WTC11 (cell line): ENCODE measurements around the gene CLIP2. TPM values are rescaled to one million over a fixed set of nuclear protein-coding genes. Genes with fewer than 3 reads are reported as not detected.

Experiments
- ATAC-seq: fragments of 200-7000 bp; cut with Tn5 transposase; 2 replicates; pipeline ENCODE4 v1.10.0; 2021; ENCODE audit warnings: mild to moderate bottlenecking, moderate library complexity
- CTCF ChIA-PET: fragments of 300-600 bp; sonication (Branson Sonifier 250); formaldehyde crosslinking; loops from one replicate; lab custom pipeline; 2021; ENCODE audit warnings: antibody characterized with exemption; lab: Charles Lee
- POLR2A ChIA-PET: fragments of 350-600 bp; sonication (Branson Sonifier 250); formaldehyde crosslinking; loops from one replicate; lab custom pipeline; 2021; ENCODE audit warnings: antibody characterized with exemption; lab: Charles Lee
- DNase-seq: peaks from one replicate; pipeline ENCODE4 v3.0.0; 2021; ENCODE audit warnings: low spot score
- H3K27ac Mint-ChIP-seq: 2 replicates; pipeline ENCODE4 v1.8.0; 2021; ENCODE audit warnings: mixed read lengths
- H3K27me3 Mint-ChIP-seq: 2 replicates; pipeline ENCODE4 v1.8.0; 2021; ENCODE audit warnings: low read depth, mild to moderate bottlenecking, moderate library complexity, mixed read lengths
- H3K36me3 Mint-ChIP-seq: 2 replicates; pipeline ENCODE4 v1.8.0; 2021; ENCODE audit warnings: mixed read lengths
- H3K4me1 Mint-ChIP-seq: 2 replicates; pipeline ENCODE4 v1.8.0; 2022; ENCODE audit warnings: mixed read lengths
- H3K4me3 Mint-ChIP-seq: 2 replicates; pipeline ENCODE4 v1.8.0; 2021; ENCODE audit warnings: mild to moderate bottlenecking, moderate library complexity, mixed read lengths
- H3K9me3 Mint-ChIP-seq: 2 replicates; pipeline ENCODE4 v1.8.0; 2021; ENCODE audit warnings: mixed read lengths
- AR ChIP-seq: fragments of 250-450 bp; sonication (Bioruptor Pico); IDR thresholded peaks from 2 replicates; pipeline ENCODE4 v1.9.0; 2021; ENCODE audit warnings: mild to moderate bottlenecking
- ATF6 ChIP-seq: sonication (generic); formaldehyde crosslinking; IDR thresholded peaks from 2 replicates; pipeline ENCODE4 v1.8.1; 2023; ENCODE audit warnings: mild to moderate bottlenecking, missing genetic modification reagents
- CREM ChIP-seq: sonication (generic); formaldehyde crosslinking; IDR thresholded peaks from 2 replicates; pipeline ENCODE4 v1.8.1; 2022; ENCODE audit warnings: mild to moderate bottlenecking, missing genetic modification reagents, moderate library complexity
- ETV6 ChIP-seq: sonication (generic); formaldehyde crosslinking; IDR thresholded peaks from 2 replicates; pipeline ENCODE4 v1.8.1; 2022; ENCODE audit warnings: mild to moderate bottlenecking, missing genetic modification reagents
- FOXK1 ChIP-seq: sonication (generic); formaldehyde crosslinking; IDR thresholded peaks from 2 replicates; pipeline ENCODE4 v1.8.0; 2022; ENCODE audit warnings: mild to moderate bottlenecking, moderate library complexity, missing genetic modification reagents
- KAT7 ChIP-seq: sonication (generic); formaldehyde crosslinking; IDR thresholded peaks from 2 replicates; pipeline ENCODE4 v1.8.1; 2023; ENCODE audit warnings: missing genetic modification reagents, mild to moderate bottlenecking, borderline replicate concordance
- MXD4 ChIP-seq: fragments of 250-450 bp; sonication (Bioruptor Pico); IDR thresholded peaks from 2 replicates; pipeline ENCODE4 v1.8.0; 2021; ENCODE audit warnings: mild to moderate bottlenecking, moderate library complexity, borderline replicate concordance
- NR2C2 ChIP-seq: sonication (generic); formaldehyde crosslinking; IDR thresholded peaks from 2 replicates; pipeline ENCODE4 v1.8.0; 2022; ENCODE audit warnings: mild to moderate bottlenecking, missing genetic modification reagents
- OVOL2 ChIP-seq: fragments of 250-450 bp; sonication (Bioruptor Pico); IDR thresholded peaks from 2 replicates; pipeline ENCODE4 v1.9.0; 2021; ENCODE audit warnings: mild to moderate bottlenecking, borderline replicate concordance
- PRRX2 ChIP-seq: fragments of 250-450 bp; sonication (Bioruptor Pico); IDR thresholded peaks from 2 replicates; pipeline ENCODE4 v1.8.0; 2021; ENCODE audit warnings: mild to moderate bottlenecking
- RORB ChIP-seq: fragments of 250-450 bp; sonication (Bioruptor Pico); IDR thresholded peaks from 2 replicates; pipeline ENCODE4 v1.9.0; 2021; ENCODE audit warnings: mild to moderate bottlenecking
- TEAD1 ChIP-seq: sonication (generic); formaldehyde crosslinking; IDR thresholded peaks from 2 replicates; pipeline ENCODE4 v1.8.0; 2022; ENCODE audit warnings: mild to moderate bottlenecking, missing genetic modification reagents
- TP53 ChIP-seq: sonication (generic); formaldehyde crosslinking; IDR thresholded peaks from 2 replicates; pipeline ENCODE4 v1.8.1; 2023; ENCODE audit warnings: mild to moderate bottlenecking, missing genetic modification reagents
- ZBTB21 ChIP-seq: sonication (generic); formaldehyde crosslinking; IDR thresholded peaks from 2 replicates; pipeline ENCODE4 v1.8.1; 2023; ENCODE audit warnings: mild to moderate bottlenecking, missing genetic modification reagents, borderline replicate concordance
- ZNF219 ChIP-seq: sonication (generic); formaldehyde crosslinking; IDR thresholded peaks from 2 replicates; pipeline ENCODE4 v1.8.0; 2023; ENCODE audit warnings: missing genetic modification reagents, mild to moderate bottlenecking, borderline replicate concordance
- ZNF232 ChIP-seq: sonication (generic); formaldehyde crosslinking; IDR thresholded peaks from 2 replicates; pipeline ENCODE4 v1.8.0; 2022; ENCODE audit warnings: mild to moderate bottlenecking, missing genetic modification reagents
- ZNF281 ChIP-seq: sonication (generic); formaldehyde crosslinking; IDR thresholded peaks from 2 replicates; pipeline ENCODE4 v1.8.0; 2023; ENCODE audit warnings: mild to moderate bottlenecking, missing genetic modification reagents
- ZNF317 ChIP-seq: sonication (generic); formaldehyde crosslinking; IDR thresholded peaks from 2 replicates; pipeline ENCODE4 v1.8.1; 2023; ENCODE audit warnings: low read depth, mild to moderate bottlenecking, moderate library complexity, missing genetic modification reagents, borderline replicate concordance
- ZNF396 ChIP-seq: fragments of 250-450 bp; sonication (Bioruptor Pico); IDR thresholded peaks from 2 replicates; pipeline ENCODE4 v1.8.0; 2021; ENCODE audit warnings: mild to moderate bottlenecking, moderate library complexity, borderline replicate concordance
- total RNA-seq: library from RNA; stranded (reverse); gene quantifications from 3 replicates; pipeline ENCODE4 v1.2.3, GENCODE V29; 2021
- TF ChIP-seq, protein P1 (sequence below): sonication (generic); formaldehyde crosslinking; IDR thresholded peaks from 2 replicates; pipeline ENCODE4 v1.8.0; 2022; ENCODE audit warnings: mild to moderate bottlenecking, missing genetic modification reagents
- TF ChIP-seq, protein P2 (sequence below): sonication (generic); formaldehyde crosslinking; IDR thresholded peaks from 2 replicates; pipeline ENCODE4 v1.8.1; 2023; ENCODE audit warnings: mild to moderate bottlenecking, missing genetic modification reagents, moderate library complexity
- TF ChIP-seq, protein P3 (sequence below): sonication (generic); formaldehyde crosslinking; IDR thresholded peaks from 2 replicates; pipeline ENCODE4 v1.8.1; 2023; ENCODE audit warnings: mild to moderate bottlenecking, missing genetic modification reagents, moderate library complexity
- TF ChIP-seq, protein P4 (sequence below): fragments of 250-450 bp; sonication (Bioruptor Pico); IDR thresholded peaks from 2 replicates; pipeline ENCODE4 v1.9.0; 2021; ENCODE audit warnings: mild to moderate bottlenecking
- TF ChIP-seq, protein P5 (sequence below): sonication (generic); formaldehyde crosslinking; IDR thresholded peaks from 2 replicates; pipeline ENCODE4 v1.8.0; 2023; ENCODE audit warnings: missing genetic modification reagents
- TF ChIP-seq, protein P6 (sequence below): sonication (generic); formaldehyde crosslinking; IDR thresholded peaks from 2 replicates; pipeline ENCODE4 v1.8.0; 2022; ENCODE audit warnings: mild to moderate bottlenecking, missing genetic modification reagents

The CLIP2 gene
- total RNA-seq, 1 experiment from 2014 or later, result 48.1 TPM

GRCh38 chr7:74300926-74301325 is 11.7 kb downstream of the CLIP2 start:
- Mint-ChIP-seq H3K4me3 (no peak overlapping the region), H3K27me3 (no peaks in the 10 kb centered on the region), H3K27ac (no peak overlapping the region), H3K4me1 (no peaks in the 10 kb centered on the region), H3K9me3 (no peaks in the 10 kb centered on the region), H3K36me3 (peaks cover 7% of the 10 kb centered on the region)
- ATAC-seq, result no peak
- POLR2A ChIA-PET, result no interaction called here
- TF ChIP-seq PRRX2 (CRISPR knock-in tag), result no peak
- TF ChIP-seq CREM (CRISPR knock-in tag), result no peak
- no peak for TF ChIP-seq ZNF317 (CRISPR knock-in tag)
- no peak for TF ChIP-seq ZBTB21 (CRISPR knock-in tag)
- TF ChIP-seq, protein P1, sequence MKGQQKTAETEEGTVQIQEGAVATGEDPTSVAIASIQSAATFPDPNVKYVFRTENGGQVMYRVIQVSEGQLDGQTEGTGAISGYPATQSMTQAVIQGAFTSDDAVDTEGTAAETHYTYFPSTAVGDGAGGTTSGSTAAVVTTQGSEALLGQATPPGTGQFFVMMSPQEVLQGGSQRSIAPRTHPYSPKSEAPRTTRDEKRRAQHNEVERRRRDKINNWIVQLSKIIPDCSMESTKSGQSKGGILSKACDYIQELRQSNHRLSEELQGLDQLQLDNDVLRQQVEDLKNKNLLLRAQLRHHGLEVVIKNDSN, result no peak
- no peak for TF ChIP-seq ZNF219 (CRISPR knock-in tag)
- TF ChIP-seq FOXK1, result no peak
- no peak for TF ChIP-seq KAT7 (CRISPR knock-in tag)
- CTCF ChIA-PET, result interaction anchor here (1.2 kb wide), 1 partner anchor 9 kb away, joined by 4 read pairs; no protein-coding TSS in a partner anchor
- no peak for DNase-seq

DNA sequence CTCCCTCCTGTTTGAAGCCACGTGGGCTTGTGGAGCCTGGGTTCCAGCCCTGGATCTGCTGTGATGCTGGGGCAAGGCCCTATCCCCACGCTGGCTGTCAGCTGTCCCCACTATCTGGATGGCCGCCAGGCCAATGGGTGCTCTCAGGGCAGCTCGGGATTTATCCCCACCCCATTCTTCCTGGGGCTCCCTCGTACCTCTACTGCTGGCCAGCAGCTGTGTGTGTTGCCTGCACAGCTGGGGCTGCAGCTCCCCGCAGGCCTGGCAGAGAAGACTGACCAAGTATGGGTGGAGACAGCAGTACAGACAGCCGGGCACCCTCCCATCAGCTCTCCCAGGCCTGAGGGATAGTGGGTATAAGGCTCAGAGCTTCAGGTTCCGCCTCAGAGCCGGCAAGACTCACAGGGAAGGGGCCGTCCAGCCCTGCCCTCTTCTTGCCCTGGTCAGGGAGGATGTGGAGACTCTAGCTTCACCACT is 13.6 kb downstream of the CLIP2 start:
- H3K27ac Mint-ChIP-seq, result peak overlapping the region; percentile 65; the same call in 1 of the 2 replicates
- H3K36me3 Mint-ChIP-seq, result no peaks in the 10 kb centered on the region
- no peaks in the 10 kb centered on the region for H3K27me3 Mint-ChIP-seq
- H3K4me3 Mint-ChIP-seq, result no peak overlapping the region
- H3K9me3 Mint-ChIP-seq, result no peaks in the 10 kb centered on the region
- no peak for DNase-seq
- ChIA-PET POLR2A (no interaction called here), CTCF (interaction anchor here (0.6 to 1.5 kb wide), 5 partner anchors 21 to 103 kb away, joined by 3 to 5 read pairs (median 3); no protein-coding TSS in a partner anchor)
- H3K4me1 Mint-ChIP-seq, result peaks cover 5% of the 10 kb centered on the region
- ATAC-seq, result no peak
- TF ChIP-seq, protein P2, sequence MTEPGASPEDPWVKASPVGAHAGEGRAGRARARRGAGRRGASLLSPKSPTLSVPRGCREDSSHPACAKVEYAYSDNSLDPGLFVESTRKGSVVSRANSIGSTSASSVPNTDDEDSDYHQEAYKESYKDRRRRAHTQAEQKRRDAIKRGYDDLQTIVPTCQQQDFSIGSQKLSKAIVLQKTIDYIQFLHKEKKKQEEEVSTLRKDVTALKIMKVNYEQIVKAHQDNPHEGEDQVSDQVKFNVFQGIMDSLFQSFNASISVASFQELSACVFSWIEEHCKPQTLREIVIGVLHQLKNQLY (CRISPR knock-in tag), result no peak
- TF ChIP-seq NR2C2 (CRISPR knock-in tag) (no peak), ZNF396 (CRISPR knock-in tag) (no peak), AR (CRISPR knock-in tag) (no peak), ATF6 (CRISPR knock-in tag) (no peak), TP53 (CRISPR knock-in tag) (no peak), ZNF232 (CRISPR knock-in tag) (no peak), ETV6 (no peak), OVOL2 (CRISPR knock-in tag) (no peak), ZNF317 (CRISPR knock-in tag) (no peak), ZNF281 (CRISPR knock-in tag) (no peak), MXD4 (no peak), RORB (CRISPR knock-in tag) (no peak), TEAD1 (CRISPR knock-in tag) (no peak)
- TF ChIP-seq, protein P3, sequence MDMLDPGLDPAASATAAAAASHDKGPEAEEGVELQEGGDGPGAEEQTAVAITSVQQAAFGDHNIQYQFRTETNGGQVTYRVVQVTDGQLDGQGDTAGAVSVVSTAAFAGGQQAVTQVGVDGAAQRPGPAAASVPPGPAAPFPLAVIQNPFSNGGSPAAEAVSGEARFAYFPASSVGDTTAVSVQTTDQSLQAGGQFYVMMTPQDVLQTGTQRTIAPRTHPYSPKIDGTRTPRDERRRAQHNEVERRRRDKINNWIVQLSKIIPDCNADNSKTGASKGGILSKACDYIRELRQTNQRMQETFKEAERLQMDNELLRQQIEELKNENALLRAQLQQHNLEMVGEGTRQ (CRISPR knock-in tag), result no peak
- TF ChIP-seq, protein P4, sequence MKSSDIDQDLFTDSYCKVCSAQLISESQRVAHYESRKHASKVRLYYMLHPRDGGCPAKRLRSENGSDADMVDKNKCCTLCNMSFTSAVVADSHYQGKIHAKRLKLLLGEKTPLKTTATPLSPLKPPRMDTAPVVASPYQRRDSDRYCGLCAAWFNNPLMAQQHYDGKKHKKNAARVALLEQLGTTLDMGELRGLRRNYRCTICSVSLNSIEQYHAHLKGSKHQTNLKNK (CRISPR knock-in tag), result no peak
- TF ChIP-seq, protein P5, sequence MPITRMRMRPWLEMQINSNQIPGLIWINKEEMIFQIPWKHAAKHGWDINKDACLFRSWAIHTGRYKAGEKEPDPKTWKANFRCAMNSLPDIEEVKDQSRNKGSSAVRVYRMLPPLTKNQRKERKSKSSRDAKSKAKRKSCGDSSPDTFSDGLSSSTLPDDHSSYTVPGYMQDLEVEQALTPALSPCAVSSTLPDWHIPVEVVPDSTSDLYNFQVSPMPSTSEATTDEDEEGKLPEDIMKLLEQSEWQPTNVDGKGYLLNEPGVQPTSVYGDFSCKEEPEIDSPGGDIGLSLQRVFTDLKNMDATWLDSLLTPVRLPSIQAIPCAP (CRISPR knock-in tag), result no peak
- TF ChIP-seq, protein P6, sequence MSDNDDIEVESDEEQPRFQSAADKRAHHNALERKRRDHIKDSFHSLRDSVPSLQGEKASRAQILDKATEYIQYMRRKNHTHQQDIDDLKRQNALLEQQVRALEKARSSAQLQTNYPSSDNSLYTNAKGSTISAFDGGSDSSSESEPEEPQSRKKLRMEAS, result no peak
